ENCODE results near the gene SVOPL. TPM values are rescaled to one million over a fixed set of nuclear protein-coding genes. Genes with fewer than 3 reads are reported as not detected.

The SVOPL gene
- total and polyA plus RNA-seq, 9 of the 15 experiments (the other 6 are each of a cell fraction or from before 2014, with no cell fraction given) = 0.13 to 0.42 (median 0.20) TPM; not detected in 6

- FAIRE-seq (no peak), DNase-seq (ENCODE audit: extremely low read depth in 1 of 4, low spot score in 3 of 4) (no peak), ATAC-seq (no peak)
- in situ Hi-C loops (cut with MboI) (no loop called here), intact Hi-C loops (cut with micrococcal nuclease) (no loop called here)
- no peaks in the 10 kb centered on the region for H3K79me2 ChIP-seq (ENCODE audit: control insufficient read depth, insufficient read depth, low read length)
- H3K36me3 ChIP-seq (ENCODE audit: control insufficient read depth, insufficient read depth, low read length) = no peaks in the 10 kb centered on the region
- TF ChIP-seq SOX6 (IDR thresholded peaks at IDR 0.05) = no peak
- TF ChIP-seq ZBTB8A (IDR thresholded peaks at IDR 0.05; ENCODE audit: partially characterized antibody) = no peak
- no peak for TF ChIP-seq E2F4 (CRISPR knock-in tag; IDR thresholded peaks at IDR 0.05; ENCODE audit: low read depth)
- TF ChIP-seq FOXO4 (CRISPR knock-in tag; IDR thresholded peaks at IDR 0.05) = no peak
- TF ChIP-seq ZNF740 (CRISPR knock-in tag; IDR thresholded peaks at IDR 0.05) = no peak
- no peak for TF ChIP-seq ZNF740 (tag; IDR thresholded peaks at IDR 0.05)
- no peak for TF ChIP-seq L3MBTL2 (IDR thresholded peaks at IDR 0.05)
- no peak for TF ChIP-seq CSDE1 (IDR thresholded peaks at IDR 0.05)
- TF ChIP-seq ELK3 (CRISPR knock-in tag; IDR thresholded peaks at IDR 0.05) = no peak
- H3K27me3 ChIP-seq (ENCODE audit: control insufficient read depth in 2 of 2, insufficient read depth in 2 of 2, low read length in 2 of 2) = peaks cover 25 to 32% of the 10 kb centered on the region in 2 experiments; a peak in 4 of 5 replicates
- H3K9me1 ChIP-seq (ENCODE audit: control insufficient read depth, insufficient read depth, low read length) = no peaks in the 10 kb centered on the region
- no peak overlapping the region for H3K4me3 ChIP-seq
- H3K27ac ChIP-seq (ENCODE audit: extremely low read depth, low read depth, low read length) = no peak overlapping the region
- no peak overlapping the region for H3K9ac ChIP-seq (ENCODE audit: insufficient read depth in 1 of 2, low read depth in 2 of 2, low read length in 2 of 2)
- WGBS (ENCODE audit: insufficient coverage, low coverage, missing lambda C conversion rate) = 0% methylated on average over 5 of the region's 5 CpGs
- H3K4me1 ChIP-seq (replicated peaks in 1 of 2; ENCODE audit: control insufficient read depth in 2 of 2, insufficient read depth in 2 of 2, low read length in 2 of 2) = no peaks in the 10 kb centered on the region; a peak in 1 of 5 replicates
- H2AFZ ChIP-seq (ENCODE audit: low read depth, low read length) = no peak overlapping the region
- H3K9me3 ChIP-seq (replicated peaks; ENCODE audit: control insufficient read depth, insufficient read depth, low read depth, low read length) = no peaks in the 10 kb centered on the region
- CTCF ChIA-PET (ENCODE audit: low intra/inter-chr PET ratio) = no interaction called here
- H3K4me2 ChIP-seq (ENCODE audit: insufficient read depth, low read length) = no peak overlapping the region
- no peaks in the 10 kb centered on the region for H4K20me1 ChIP-seq (replicated peaks; ENCODE audit: control insufficient read depth, insufficient read depth, low read length)
- no TSS peak for BruUV-seq (replicated peaks)
- POLR2A ChIA-PET = interaction anchor here (0.6 kb wide), 1 partner anchor 1954 kb away, joined by 3 read pairs; no protein-coding TSS in a partner anchor
Observed at GRCh38 chr7:138662076-138662990, 38.8 kb downstream of the SVOPL start.

Data from K562 (cell line).